ENCODE measurements around the gene IL32.
"Not testable (repeated sequence)": the region's sequence is repeated elsewhere in the genome, so short reads cannot be mapped to it uniquely, and the experiment has no call there.

IL32 gene

GRCh38 chr16:3047387-3047720 lies 18.1 kb upstream of the IL32 start:
- H3K4me3 ChIP-seq (ENCODE audit: low read length): no peak overlapping the region
- no peak for TF ChIP-seq CTCF (IDR thresholded peaks at IDR 0.05; ENCODE audit: insufficient read depth, low read depth, low read length, missing control alignments)
- no peak for DNase-seq (ENCODE audit: low read depth)

GRCh38 chr16:3049921-3050481 lies 15.4 kb upstream of the IL32 start:
- no peak for TF ChIP-seq CTCF (IDR thresholded peaks at IDR 0.05; ENCODE audit: insufficient read depth, low read depth, low read length, missing control alignments)
- no peak for DNase-seq (ENCODE audit: low read depth)

GRCh38 chr16:3050487-3050886 lies 15.0 kb upstream of the IL32 start:
- TF ChIP-seq CTCF (IDR thresholded peaks at IDR 0.05; ENCODE audit: insufficient read depth, low read depth, low read length, missing control alignments): no peak

More at GRCh38 chr16:3049921-3050481, 15.4 kb upstream of the IL32 start:
- H3K4me3 ChIP-seq (ENCODE audit: low read length): no peak overlapping the region

GRCh38 chr16:3051009-3051408 lies 14.4 kb upstream of the IL32 start:
- H3K4me3 ChIP-seq (ENCODE audit: low read length): no peak overlapping the region
- no peak for TF ChIP-seq CTCF (IDR thresholded peaks at IDR 0.05; ENCODE audit: insufficient read depth, low read depth, low read length, missing control alignments)
- no peak for DNase-seq (ENCODE audit: low read depth)

More at GRCh38 chr16:3050487-3050886, 15.0 kb upstream of the IL32 start:
- DNase-seq (ENCODE audit: low read depth): no peak
- H3K4me3 ChIP-seq (ENCODE audit: low read length): no peak overlapping the region

GRCh38 chr16:3051494-3051893 lies 13.9 kb upstream of the IL32 start:
- no peak for DNase-seq (ENCODE audit: low read depth)
- no peak overlapping the region for H3K4me3 ChIP-seq (ENCODE audit: low read length)
- TF ChIP-seq CTCF (IDR thresholded peaks at IDR 0.05; ENCODE audit: insufficient read depth, low read depth, low read length, missing control alignments): no peak

DNA sequence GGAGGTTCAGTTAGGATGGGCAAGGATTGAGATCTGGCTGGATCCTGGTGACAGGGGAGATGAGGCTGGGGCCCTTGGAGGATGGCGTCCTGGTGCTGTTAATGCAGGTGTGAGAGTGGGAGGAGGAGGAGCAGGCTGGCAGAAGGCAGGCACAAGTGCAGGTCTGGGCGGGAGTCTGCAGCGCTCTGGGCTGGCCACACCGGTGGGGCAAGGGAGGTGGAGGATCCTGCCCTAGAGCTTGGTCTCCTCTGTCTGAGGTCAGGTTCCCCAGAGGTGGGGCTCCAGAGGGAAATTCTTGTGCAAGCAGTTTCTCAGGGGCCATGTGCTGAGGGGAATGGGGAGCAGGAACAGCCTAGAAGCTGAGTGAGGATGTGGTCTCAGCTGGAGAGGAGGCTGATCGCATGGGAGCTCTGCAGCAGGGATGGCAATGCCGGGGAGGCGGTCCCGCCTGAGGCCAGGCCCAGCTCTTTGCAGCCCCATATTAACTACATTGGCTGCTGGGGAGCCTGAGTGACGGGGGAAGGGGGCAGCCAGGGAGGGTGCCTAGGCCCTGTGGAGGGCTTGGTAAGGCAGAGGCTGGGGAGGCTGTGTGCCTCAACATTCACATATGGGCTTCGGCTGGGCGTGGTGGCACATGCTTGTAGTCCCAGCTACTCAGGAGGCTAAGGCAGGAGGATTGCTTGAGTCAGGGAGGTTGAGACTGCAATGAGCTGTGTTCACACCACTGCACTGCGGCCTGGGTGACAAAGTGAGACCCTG lies 12.7 kb upstream of the IL32 start:
- not testable (repeated sequence) for DNase-seq (ENCODE audit: low read depth); H3K4me3 ChIP-seq (ENCODE audit: low read length)

GRCh38 chr16:3053330-3053710 lies 12.1 kb upstream of the IL32 start:
- DNase-seq (ENCODE audit: low read depth); H3K4me3 ChIP-seq (ENCODE audit: low read length): not testable (repeated sequence)

Data from epithelial cell of esophagus (primary cell).